ENCODE measurements around the gene NRG2.

The NRG2 gene

GRCh38 chr5:139825690-139826089 is 217.4 kb downstream of the NRG2 start:
- DNase-seq (ENCODE audit: low read depth) = no peak
- no peak for TF ChIP-seq CTCF (IDR thresholded peaks at IDR 0.05; ENCODE audit: control insufficient read depth, insufficient read depth, low read depth, low read length, missing control alignments)
- H3K4me3 ChIP-seq (ENCODE audit: control insufficient read depth, low read depth, low read length) = no peak overlapping the region

- no peak overlapping the region for H3K4me3 ChIP-seq (ENCODE audit: control insufficient read depth, low read depth, low read length)
- no peak for TF ChIP-seq CTCF (IDR thresholded peaks at IDR 0.05; ENCODE audit: control insufficient read depth, insufficient read depth, low read depth, low read length, missing control alignments)
- no peak for DNase-seq (ENCODE audit: low read depth)
Measured at GRCh38 chr5:139823757-139824355, 219.2 kb downstream of the NRG2 start.

- no peak overlapping the region for H3K4me3 ChIP-seq (ENCODE audit: control insufficient read depth, low read depth, low read length)
- TF ChIP-seq CTCF (IDR thresholded peaks at IDR 0.05; ENCODE audit: control insufficient read depth, insufficient read depth, low read depth, low read length, missing control alignments) = no peak
- no peak for DNase-seq (ENCODE audit: low read depth)
Measured at GRCh38 chr5:139822553-139823425, 220.3 kb downstream of the NRG2 start.

GRCh38 chr5:139821806-139822552 is 221.1 kb downstream of the NRG2 start:
- no peak overlapping the region for H3K4me3 ChIP-seq (ENCODE audit: control insufficient read depth, low read depth, low read length)
- TF ChIP-seq CTCF (IDR thresholded peaks at IDR 0.05; ENCODE audit: control insufficient read depth, insufficient read depth, low read depth, low read length, missing control alignments) = no peak
- DNase-seq (ENCODE audit: low read depth) = no peak

- no peak for DNase-seq (ENCODE audit: low read depth)
- no peak overlapping the region for H3K4me3 ChIP-seq (ENCODE audit: control insufficient read depth, low read depth, low read length)
- no peak for TF ChIP-seq CTCF (IDR thresholded peaks at IDR 0.05; ENCODE audit: control insufficient read depth, insufficient read depth, low read depth, low read length, missing control alignments)
Measured at GRCh38 chr5:139820606-139821005, 222.5 kb downstream of the NRG2 start.

GRCh38 chr5:139820130-139820529 is 223.0 kb downstream of the NRG2 start:
- TF ChIP-seq CTCF (IDR thresholded peaks at IDR 0.05; ENCODE audit: control insufficient read depth, insufficient read depth, low read depth, low read length, missing control alignments) = no peak
- DNase-seq (ENCODE audit: low read depth) = no peak

More at GRCh38 chr5:139820130-139820529, 223.0 kb downstream of the NRG2 start:
- no peak overlapping the region for H3K4me3 ChIP-seq (ENCODE audit: control insufficient read depth, low read depth, low read length)

All from AG09309 (cell line).